NK-92 (cell line): ENCODE results near the gene MRM1.

ENCODE experiments used
- DNase-seq: peaks from one replicate; lab custom pipeline; 2025; ENCODE audit not compliant: unreplicated experiment; lab: John Stamatoyannopoulos, UW

The MRM1 gene

GRCh38 chr17:36629970-36630502 lies 28.7 kb downstream of the MRM1 start:
- no peak for DNase-seq

- no peak for DNase-seq
Observed at GRCh38 chr17:36631022-36631421, 29.6 kb downstream of the MRM1 start.

- DNase-seq = no peak
Observed at GRCh38 chr17:36632916-36633771, 31.8 kb downstream of the MRM1 start.

GRCh38 chr17:36640346-36640745 lies 39.0 kb downstream of the MRM1 start:
- DNase-seq = no peak

GRCh38 chr17:36640836-36641235 lies 39.5 kb downstream of the MRM1 start:
- no peak for DNase-seq

GRCh38 chr17:36641331-36641876 lies 40.0 kb downstream of the MRM1 start:
- DNase-seq = no peak

GRCh38 chr17:36641877-36642845 lies 40.8 kb downstream of the MRM1 start:
- DNase-seq = no peak

- DNase-seq = no peak
Observed at GRCh38 chr17:36643086-36643685, 41.8 kb downstream of the MRM1 start.

- no peak for DNase-seq
Observed at GRCh38 chr17:36645422-36645821, 44.0 kb downstream of the MRM1 start.

GRCh38 chr17:36647636-36648035 lies 46.3 kb downstream of the MRM1 start:
- DNase-seq = no peak

GRCh38 chr17:36650096-36650775 lies 48.9 kb downstream of the MRM1 start:
- no peak for DNase-seq

- DNase-seq = no peak
Observed at GRCh38 chr17:36653374-36653773, 52.0 kb downstream of the MRM1 start.

- no peak for DNase-seq
Observed at GRCh38 chr17:36653856-36654255, 52.5 kb downstream of the MRM1 start.

- no peak for DNase-seq
Observed at GRCh38 chr17:36655726-36656125, 54.3 kb downstream of the MRM1 start.

- DNase-seq = no peak
Observed at GRCh38 chr17:36657390-36657762, 56.0 kb downstream of the MRM1 start.

GRCh38 chr17:36657763-36658490 lies 56.5 kb downstream of the MRM1 start:
- no peak for DNase-seq
